ENCODE results near the gene PSG3.
"Not testable (repeated sequence)": the region's sequence is repeated elsewhere in the genome, so short reads cannot be mapped to it uniquely, and the experiment has no call there.

Gene PSG3

DNA sequence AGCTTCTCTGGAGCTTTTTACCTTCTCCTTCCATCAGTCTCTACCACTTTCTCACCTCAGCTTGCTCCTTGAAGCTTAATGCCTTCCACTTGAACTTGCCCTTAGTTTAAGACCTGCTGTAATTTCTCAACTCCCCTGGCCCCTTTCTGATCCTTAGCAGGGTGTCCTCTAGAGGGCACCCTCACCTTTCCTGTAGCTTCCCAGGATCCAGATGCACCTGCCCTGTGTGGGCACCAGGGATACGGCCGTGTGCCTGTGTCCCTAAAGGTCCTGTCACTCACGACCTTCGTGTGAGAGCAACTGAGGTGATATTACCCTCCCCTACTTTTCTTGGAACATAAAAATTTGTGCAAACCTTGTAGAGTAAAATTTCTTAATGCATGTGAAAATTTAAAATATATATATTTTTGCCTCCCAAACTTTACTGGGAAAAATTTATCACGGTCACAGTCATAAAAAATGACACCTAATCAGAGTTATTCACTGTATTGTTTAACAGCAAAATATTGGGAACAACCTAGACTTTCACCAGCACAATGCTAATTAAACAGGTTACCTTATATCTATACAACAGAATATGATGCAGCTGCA lies 46.4 kb downstream of the PSG3 start:
- no peak for DNase-seq

GRCh38 chr19:42683917-42684513 lies 56.3 kb downstream of the PSG3 start:
- no peak for DNase-seq

DNA sequence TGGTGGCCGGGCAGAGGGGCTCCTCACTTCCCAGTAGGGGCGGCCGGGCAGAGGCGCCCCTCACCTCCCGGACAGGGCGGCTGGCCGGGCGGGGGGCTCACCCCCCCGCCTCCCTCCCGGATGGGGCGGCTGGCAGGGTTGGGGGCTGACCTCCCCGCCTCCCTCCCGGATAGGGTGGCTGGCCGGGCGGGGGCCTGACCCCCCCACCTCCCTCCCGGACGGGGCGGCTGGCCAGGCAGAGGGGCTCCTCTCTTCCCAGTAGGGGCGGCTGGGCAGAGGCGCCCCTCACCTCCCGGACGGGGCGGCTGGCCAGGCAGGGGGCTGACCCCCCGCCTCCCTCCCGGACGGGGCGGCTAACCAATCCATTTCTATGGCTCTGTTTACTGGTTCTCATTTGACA lies 64.0 kb downstream of the PSG3 start:
- DNase-seq = not testable (repeated sequence)

- not testable (repeated sequence) for DNase-seq
Measured at GRCh38 chr19:42674549-42674948, 65.7 kb downstream of the PSG3 start.

All from NCI-H187 treated with DMSO at 0.1 percent for 48 hours (cell line).